ENCODE data around the gene SORCS3.

SORCS3 gene

DNA sequence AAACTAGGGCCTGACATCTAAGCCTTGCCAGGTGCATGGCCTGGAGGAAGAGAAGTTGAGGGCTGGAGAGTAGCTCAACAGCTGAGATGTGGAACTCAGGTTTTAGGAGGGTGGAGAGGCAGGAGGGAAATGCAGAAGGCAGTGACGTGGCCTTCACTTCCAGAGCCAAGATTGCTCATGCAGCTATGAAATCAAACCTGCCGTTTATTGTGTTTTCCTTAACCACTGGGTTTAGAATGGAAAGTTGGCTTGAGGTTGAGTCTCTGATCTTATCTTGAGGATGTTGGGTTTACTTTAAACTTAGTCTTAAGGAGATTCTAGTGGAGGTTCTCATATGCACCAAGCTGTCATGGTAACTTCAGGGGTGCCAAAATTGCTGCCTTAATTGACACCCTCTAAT, 178.6 kb downstream of the SORCS3 start:
- Histone ChIP-seq H3K36me3 (ENCODE audit: control insufficient read depth in 1 of 2, insufficient read depth in 2 of 2, low read length in 2 of 2) (no peaks in the 10 kb centered on the region), H3K27ac (ENCODE audit: low read depth, low read length) (no peak overlapping the region), H3K27me3 (ENCODE audit: control insufficient read depth in 1 of 2, insufficient read depth in 2 of 2, low read length in 2 of 2) (no peaks in the 10 kb centered on the region), H3K9me3 (ENCODE audit: control insufficient read depth in 1 of 2, low read length in 2 of 2) (no peaks in the 10 kb centered on the region), H3K4me1 (ENCODE audit: control insufficient read depth in 1 of 2, insufficient read depth in 2 of 2, low read length in 2 of 2) (no peaks in the 10 kb centered on the region), H3K4me3 (ENCODE audit: low read depth in 1 of 2, low read length in 2 of 2) (no peak overlapping the region), H3K9ac (ENCODE audit: low read depth in 1 of 2, low read length in 2 of 2) (no peak overlapping the region)

GRCh38 chr10:104822088-104822487, 181.0 kb downstream of the SORCS3 start:
- Histone ChIP-seq H3K4me3 (ENCODE audit: low read depth in 1 of 2, low read length in 2 of 2) (no peak overlapping the region), H3K4me1 (ENCODE audit: control insufficient read depth in 1 of 2, insufficient read depth in 2 of 2, low read length in 2 of 2) (no peaks in the 10 kb centered on the region), H3K9me3 (ENCODE audit: control insufficient read depth in 1 of 2, low read length in 2 of 2) (no peaks in the 10 kb centered on the region), H3K27me3 (ENCODE audit: control insufficient read depth in 1 of 2, insufficient read depth in 2 of 2, low read length in 2 of 2) (no peaks in the 10 kb centered on the region), H3K9ac (ENCODE audit: low read depth in 1 of 2, low read length in 2 of 2) (no peak overlapping the region), H3K27ac (ENCODE audit: low read depth, low read length) (no peak overlapping the region), H3K36me3 (ENCODE audit: control insufficient read depth in 1 of 2, insufficient read depth in 2 of 2, low read length in 2 of 2) (no peaks in the 10 kb centered on the region)

GRCh38 chr10:104824380-104825006, 183.4 kb downstream of the SORCS3 start:
- Histone ChIP-seq H3K4me3 (ENCODE audit: low read depth in 1 of 2, low read length in 2 of 2) (no peak overlapping the region), H3K9ac (ENCODE audit: low read depth in 1 of 2, low read length in 2 of 2) (no peak overlapping the region), H3K27me3 (ENCODE audit: control insufficient read depth in 1 of 2, insufficient read depth in 2 of 2, low read length in 2 of 2) (no peaks in the 10 kb centered on the region), H3K4me1 (ENCODE audit: control insufficient read depth in 1 of 2, insufficient read depth in 2 of 2, low read length in 2 of 2) (no peaks in the 10 kb centered on the region), H3K9me3 (ENCODE audit: control insufficient read depth in 1 of 2, low read length in 2 of 2) (no peaks in the 10 kb centered on the region), H3K27ac (ENCODE audit: low read depth, low read length) (no peak overlapping the region), H3K36me3 (ENCODE audit: control insufficient read depth in 1 of 2, insufficient read depth in 2 of 2, low read length in 2 of 2) (no peaks in the 10 kb centered on the region)

DNA sequence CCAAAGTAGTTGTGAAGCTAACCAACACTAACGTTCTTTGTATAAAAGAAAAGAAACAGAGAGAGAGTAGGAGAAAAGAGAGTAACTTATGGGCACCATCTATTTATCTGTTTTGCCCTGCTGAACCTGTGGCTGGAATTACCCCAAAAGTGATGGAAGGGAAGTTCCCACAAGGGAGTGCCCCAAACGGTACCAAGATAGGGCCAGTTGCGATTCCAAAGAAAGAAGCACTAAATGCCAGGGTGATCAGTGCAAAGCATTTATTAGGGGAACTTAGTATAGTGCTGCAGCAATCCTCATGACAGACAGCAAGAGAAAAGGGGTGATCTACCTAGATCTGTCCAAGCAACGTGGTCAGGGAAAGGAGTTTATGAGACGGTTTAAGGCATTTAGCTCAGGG, 190.2 kb downstream of the SORCS3 start:
- no peaks in the 10 kb centered on the region for H3K36me3 ChIP-seq (ENCODE audit: control insufficient read depth in 1 of 2, insufficient read depth in 2 of 2, low read length in 2 of 2)
- H3K4me3 ChIP-seq (ENCODE audit: low read depth in 1 of 2, low read length in 2 of 2) = no peak overlapping the region
- no peaks in the 10 kb centered on the region for H3K9me3 ChIP-seq (ENCODE audit: control insufficient read depth in 1 of 2, low read length in 2 of 2)
- no peaks in the 10 kb centered on the region for H3K27me3 ChIP-seq (ENCODE audit: control insufficient read depth in 1 of 2, insufficient read depth in 2 of 2, low read length in 2 of 2)
- H3K9ac ChIP-seq (ENCODE audit: low read depth in 1 of 2, low read length in 2 of 2) = no peak overlapping the region
- no peak overlapping the region for H3K27ac ChIP-seq (ENCODE audit: low read depth, low read length)
- H3K4me1 ChIP-seq (ENCODE audit: control insufficient read depth in 1 of 2, insufficient read depth in 2 of 2, low read length in 2 of 2) = no peaks in the 10 kb centered on the region

DNA sequence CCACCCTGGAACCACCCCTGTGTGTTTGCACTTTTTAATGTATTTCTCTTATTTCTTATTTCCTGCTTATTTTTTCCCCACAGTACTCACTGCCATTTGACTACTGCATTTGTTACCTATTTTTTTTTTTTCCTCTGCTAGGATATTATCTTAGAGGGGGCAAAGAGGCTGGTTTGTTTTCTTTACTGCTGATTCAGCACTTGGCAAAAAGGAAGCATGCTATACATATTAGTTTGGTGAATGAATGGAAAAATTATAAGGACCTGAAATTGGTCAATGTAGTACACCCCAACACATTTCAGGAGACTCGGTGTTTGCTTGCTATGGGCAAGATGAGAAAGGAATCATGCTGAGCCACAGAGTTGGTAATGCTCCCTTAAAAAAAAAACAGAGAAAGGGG, 193.5 kb downstream of the SORCS3 start:
- Histone ChIP-seq H3K27ac (ENCODE audit: low read depth, low read length) (no peak overlapping the region), H3K4me1 (ENCODE audit: control insufficient read depth in 1 of 2, insufficient read depth in 2 of 2, low read length in 2 of 2) (no peaks in the 10 kb centered on the region), H3K9ac (ENCODE audit: low read depth in 1 of 2, low read length in 2 of 2) (no peak overlapping the region), H3K36me3 (ENCODE audit: control insufficient read depth in 1 of 2, insufficient read depth in 2 of 2, low read length in 2 of 2) (no peaks in the 10 kb centered on the region), H3K27me3 (ENCODE audit: control insufficient read depth in 1 of 2, insufficient read depth in 2 of 2, low read length in 2 of 2) (no peaks in the 10 kb centered on the region), H3K4me3 (ENCODE audit: low read depth in 1 of 2, low read length in 2 of 2) (no peak overlapping the region), H3K9me3 (ENCODE audit: control insufficient read depth in 1 of 2, low read length in 2 of 2) (no peaks in the 10 kb centered on the region)

DNA sequence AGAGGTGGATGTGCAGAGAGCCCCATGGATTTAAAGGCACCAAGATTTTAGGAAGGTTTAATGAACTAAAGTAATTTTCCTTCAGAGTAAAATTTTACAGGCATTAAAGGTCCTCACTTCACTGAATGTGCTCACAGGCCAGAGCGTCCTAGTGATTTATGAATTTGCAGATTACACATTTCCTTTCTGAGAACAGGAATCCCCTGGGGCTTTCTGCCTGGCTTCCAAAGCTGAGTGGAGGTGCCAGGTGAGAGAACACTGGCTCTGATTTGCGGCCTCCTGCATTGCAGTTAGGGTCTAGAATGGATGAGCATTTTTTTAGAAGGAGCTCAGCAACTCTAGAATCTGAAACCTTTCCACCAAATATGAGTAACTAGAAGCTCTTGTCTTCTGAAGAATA, 194.3 kb downstream of the SORCS3 start:
- H3K4me3 ChIP-seq (ENCODE audit: low read depth in 1 of 2, low read length in 2 of 2) = no peak overlapping the region
- no peak overlapping the region for H3K27ac ChIP-seq (ENCODE audit: low read depth, low read length)
- no peak overlapping the region for H3K9ac ChIP-seq (ENCODE audit: low read depth in 1 of 2, low read length in 2 of 2)
- no peaks in the 10 kb centered on the region for H3K27me3 ChIP-seq (ENCODE audit: control insufficient read depth in 1 of 2, insufficient read depth in 2 of 2, low read length in 2 of 2)
- no peaks in the 10 kb centered on the region for H3K4me1 ChIP-seq (ENCODE audit: control insufficient read depth in 1 of 2, insufficient read depth in 2 of 2, low read length in 2 of 2)
- no peaks in the 10 kb centered on the region for H3K9me3 ChIP-seq (ENCODE audit: control insufficient read depth in 1 of 2, low read length in 2 of 2)
- H3K36me3 ChIP-seq (ENCODE audit: control insufficient read depth in 1 of 2, insufficient read depth in 2 of 2, low read length in 2 of 2) = no peaks in the 10 kb centered on the region

GRCh38 chr10:104842704-104843103, 201.6 kb downstream of the SORCS3 start:
- Histone ChIP-seq H3K27me3 (ENCODE audit: control insufficient read depth in 1 of 2, insufficient read depth in 2 of 2, low read length in 2 of 2) (no peaks in the 10 kb centered on the region), H3K36me3 (ENCODE audit: control insufficient read depth in 1 of 2, insufficient read depth in 2 of 2, low read length in 2 of 2) (no peaks in the 10 kb centered on the region), H3K27ac (ENCODE audit: low read depth, low read length) (no peak overlapping the region), H3K4me3 (ENCODE audit: low read depth in 1 of 2, low read length in 2 of 2) (no peak overlapping the region), H3K4me1 (ENCODE audit: control insufficient read depth in 1 of 2, insufficient read depth in 2 of 2, low read length in 2 of 2) (no peaks in the 10 kb centered on the region), H3K9me3 (ENCODE audit: control insufficient read depth in 1 of 2, low read length in 2 of 2) (no peaks in the 10 kb centered on the region), H3K9ac (ENCODE audit: low read depth in 1 of 2, low read length in 2 of 2) (no peak overlapping the region)

GRCh38 chr10:104844073-104844472, 203.0 kb downstream of the SORCS3 start:
- Histone ChIP-seq H3K36me3 (ENCODE audit: control insufficient read depth in 1 of 2, insufficient read depth in 2 of 2, low read length in 2 of 2) (no peaks in the 10 kb centered on the region), H3K27ac (ENCODE audit: low read depth, low read length) (no peak overlapping the region), H3K4me1 (ENCODE audit: control insufficient read depth in 1 of 2, insufficient read depth in 2 of 2, low read length in 2 of 2) (no peaks in the 10 kb centered on the region), H3K27me3 (ENCODE audit: control insufficient read depth in 1 of 2, insufficient read depth in 2 of 2, low read length in 2 of 2) (no peaks in the 10 kb centered on the region), H3K9me3 (ENCODE audit: control insufficient read depth in 1 of 2, low read length in 2 of 2) (no peaks in the 10 kb centered on the region), H3K4me3 (ENCODE audit: low read depth in 1 of 2, low read length in 2 of 2) (no peak overlapping the region), H3K9ac (ENCODE audit: low read depth in 1 of 2, low read length in 2 of 2) (no peak overlapping the region)

DNA sequence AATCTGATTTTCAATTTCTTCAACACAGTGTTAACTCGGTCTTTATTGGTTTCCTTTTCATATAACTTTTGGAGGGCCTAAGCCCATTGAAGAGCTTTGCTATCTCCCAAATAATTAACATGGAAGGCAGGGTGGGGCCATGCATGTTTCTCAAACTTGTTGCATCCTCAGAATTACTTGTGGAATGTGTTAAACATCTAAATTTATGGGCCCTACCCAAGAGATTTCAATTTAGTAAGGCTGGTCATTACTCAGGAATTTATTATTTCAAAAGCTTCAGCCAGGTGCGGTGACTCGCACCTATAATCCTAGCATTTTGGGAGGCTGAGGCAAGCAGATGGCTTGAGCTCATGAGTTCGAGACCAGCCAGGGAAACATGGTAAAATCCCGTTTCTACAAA, 208.9 kb downstream of the SORCS3 start:
- Histone ChIP-seq H3K27ac (ENCODE audit: low read depth, low read length) (no peak overlapping the region), H3K36me3 (ENCODE audit: control insufficient read depth in 1 of 2, insufficient read depth in 2 of 2, low read length in 2 of 2) (no peaks in the 10 kb centered on the region), H3K9ac (ENCODE audit: low read depth in 1 of 2, low read length in 2 of 2) (no peak overlapping the region), H3K9me3 (ENCODE audit: control insufficient read depth in 1 of 2, low read length in 2 of 2) (no peaks in the 10 kb centered on the region), H3K4me1 (ENCODE audit: control insufficient read depth in 1 of 2, insufficient read depth in 2 of 2, low read length in 2 of 2) (no peaks in the 10 kb centered on the region), H3K27me3 (ENCODE audit: control insufficient read depth in 1 of 2, insufficient read depth in 2 of 2, low read length in 2 of 2) (no peaks in the 10 kb centered on the region), H3K4me3 (ENCODE audit: low read depth in 1 of 2, low read length in 2 of 2) (no peak overlapping the region)

GRCh38 chr10:104867966-104868598, 227.0 kb downstream of the SORCS3 start:
- Histone ChIP-seq H3K9me3 (ENCODE audit: control insufficient read depth in 1 of 2, low read length in 2 of 2) (no peaks in the 10 kb centered on the region), H3K9ac (ENCODE audit: low read depth in 1 of 2, low read length in 2 of 2) (no peak overlapping the region), H3K27me3 (ENCODE audit: control insufficient read depth in 1 of 2, insufficient read depth in 2 of 2, low read length in 2 of 2) (no peaks in the 10 kb centered on the region), H3K27ac (ENCODE audit: low read depth, low read length) (no peak overlapping the region), H3K4me1 (ENCODE audit: control insufficient read depth in 1 of 2, insufficient read depth in 2 of 2, low read length in 2 of 2) (no peaks in the 10 kb centered on the region), H3K36me3 (ENCODE audit: control insufficient read depth in 1 of 2, insufficient read depth in 2 of 2, low read length in 2 of 2) (no peaks in the 10 kb centered on the region), H3K4me3 (ENCODE audit: low read depth in 1 of 2, low read length in 2 of 2) (no peak overlapping the region)

All from duodenal mucosa (tissue), 2 donors.